H1 (cell line): Measurements from ENCODE around the gene TP53RK. TPM values are rescaled to one million over a fixed set of nuclear protein-coding genes. Genes with fewer than 3 reads are reported as not detected.

Experiments used
- CTCF ChIA-PET: fragments of 300-600 bp; sonication (Branson Sonifier 250); formaldehyde crosslinking; loops from one replicate; lab custom pipeline; 2021; ENCODE audit not compliant: partially characterized antibody; lab: Charles Lee
- POLR2A ChIA-PET: fragments of 300-600 bp; sonication (Branson Sonifier 250); formaldehyde crosslinking; loops from one replicate; lab custom pipeline; 2021; ENCODE audit warnings: inconsistent platforms; ENCODE audit not compliant: partially characterized antibody; lab: Charles Lee
- DNase-seq, 2 experiments: peaks; one replicate each; pipeline versions ENCODE4 v3.0.0 to v3.0.0-alpha.2; 2010 to 2022; ENCODE audit warnings: low spot score in 2 of 2, low read depth in 1 of 2, mixed read lengths in 1 of 2
- FAIRE-seq: peaks from 2 replicates; lab custom pipeline; 2011; peaks lifted over from hg19 to GRCh38; lab: Jason Lieb, UNC
- H2AFZ ChIP-seq: 2 replicates; pipeline ENCODE4 v1.8.1; 2012; ENCODE audit warnings: low read length, inconsistent platforms
- H2AK5ac ChIP-seq: 2 replicates; pipeline ENCODE4 v1.6.1; 2013; ENCODE audit warnings: low read depth, low read length
- H2BK120ac ChIP-seq: replicated peaks from 2 replicates; pipeline ENCODE3; 2013; ENCODE audit warnings: low read depth, low read length, inconsistent platforms
- H2BK12ac ChIP-seq: 2 replicates; pipeline ENCODE4 v1.6.1; 2013; ENCODE audit warnings: low read depth, low read length
- H2BK15ac ChIP-seq: 2 replicates; pipeline ENCODE4 v1.6.1; 2013; ENCODE audit warnings: low read length
- H2BK20ac ChIP-seq: 2 replicates; pipeline ENCODE4 v1.6.1; 2013; ENCODE audit warnings: low read length
- H2BK5ac ChIP-seq: 2 replicates; pipeline ENCODE4 v1.6.1; 2013; ENCODE audit warnings: low read depth, low read length
- H3K14ac ChIP-seq: 2 replicates; pipeline ENCODE4 v1.6.1; 2013; ENCODE audit warnings: inconsistent platforms; ENCODE audit not compliant: insufficient read length
- H3K18ac ChIP-seq: 2 replicates; pipeline ENCODE4 v1.6.1; 2013; ENCODE audit warnings: low read length; ENCODE audit errors: extremely low read depth
- H3K23ac ChIP-seq: 2 replicates; pipeline ENCODE4 v1.6.1; 2013; ENCODE audit warnings: inconsistent platforms; ENCODE audit not compliant: insufficient read length
- H3K23me2 ChIP-seq: 2 replicates; pipeline ENCODE4 v1.6.1; 2013; ENCODE audit warnings: low read depth, low read length
- H3K27ac ChIP-seq: 2 replicates; pipeline ENCODE4 v1.6.1; 2011; ENCODE audit warnings: low read depth, low read length, inconsistent platforms
- H3K27me3 ChIP-seq, 4 experiments: replicated peaks in 1 of 4; 1 replicate in 1 of 4; 2 replicates in 3 of 4; pipeline versions ENCODE4 v1.6.1 to v1.8.1; 2011 to 2013; ENCODE audit warnings: low read length in 3 of 4, mild to moderate bottlenecking in 3 of 4, inconsistent platforms in 2 of 4, mixed read lengths in 2 of 4, moderate library complexity in 1 of 4; ENCODE audit not compliant: control insufficient read depth in 3 of 4, insufficient read depth in 3 of 4; ENCODE audit errors: extremely low read depth in 1 of 4
- H3K36me3 ChIP-seq, 4 experiments: 2 replicates each; pipeline versions ENCODE4 v1.6.1 to v1.8.1; 2011 to 2013; ENCODE audit warnings: mild to moderate bottlenecking in 4 of 4, low read length in 3 of 4, moderate library complexity in 2 of 4, control low read depth in 1 of 4, inconsistent platforms in 1 of 4; ENCODE audit not compliant: insufficient read depth in 4 of 4, control insufficient read depth in 2 of 4
- H3K4ac ChIP-seq: replicated peaks from 2 replicates; pipeline ENCODE3; 2013; ENCODE audit warnings: low read length, low read depth, mixed read lengths, inconsistent platforms; ENCODE audit not compliant: insufficient read length
- H3K4me1 ChIP-seq, 4 experiments: replicated peaks in 1 of 4; 1 replicate in 1 of 4; 2 replicates in 3 of 4; pipeline versions ENCODE4 v1.6.1 to v1.8.1; 2011 to 2013; ENCODE audit warnings: low read length in 3 of 4, inconsistent platforms in 2 of 4, mixed read lengths in 1 of 4; ENCODE audit not compliant: insufficient read depth in 4 of 4, control insufficient read depth in 3 of 4
- H3K4me2 ChIP-seq, 2 experiments: 2 replicates each; pipeline versions ENCODE4 v1.6.1 to v1.8.1; 2011 to 2013; ENCODE audit warnings: low read depth in 2 of 2, low read length in 2 of 2, control low read depth in 1 of 2, inconsistent platforms in 1 of 2, mild to moderate bottlenecking in 1 of 2; ENCODE audit not compliant: insufficient read depth in 1 of 2
- H3K4me3 ChIP-seq, 4 experiments: fragments of 200-600, 300-600 bp in 1 of 4; sonication (generic), shearing (Covaris generic), sonication (Bioruptor Twin) in 1 of 4; 2 replicates each; pipeline versions ENCODE4 v1.5.1 to v1.8.1; 2011 to 2016; ENCODE audit warnings: low read length in 4 of 4, low read depth in 3 of 4, control low read depth in 2 of 4, inconsistent platforms in 2 of 4, mild to moderate bottlenecking in 2 of 4, mixed read lengths in 1 of 4, moderate library complexity in 1 of 4; ENCODE audit not compliant: insufficient read depth in 2 of 4; ENCODE audit errors: extremely low read depth in 1 of 4
- H3K56ac ChIP-seq: replicated peaks from 2 replicates; pipeline ENCODE3; 2013; ENCODE audit warnings: low read depth, mild to moderate bottlenecking, mixed read lengths, low read length, inconsistent platforms; ENCODE audit not compliant: insufficient read length
- H3K79me1 ChIP-seq: 2 replicates; pipeline ENCODE4 v1.6.1; 2013; ENCODE audit warnings: low read depth, low read length, control low read depth
- H3K79me2 ChIP-seq, 2 experiments: 2 replicates each; pipeline versions ENCODE4 v1.6.1 to v1.8.1; 2012 to 2013; ENCODE audit warnings: low read length in 2 of 2, mild to moderate bottlenecking in 2 of 2, inconsistent platforms in 1 of 2; ENCODE audit not compliant: insufficient read depth in 2 of 2, control insufficient read depth in 1 of 2
- H3K9ac ChIP-seq, 4 experiments: replicated peaks in 1 of 4; 1 replicate in 1 of 4; 2 replicates in 3 of 4; pipeline versions ENCODE4 v1.6.1 to v1.8.1; 2011 to 2013; ENCODE audit warnings: low read depth in 3 of 4, low read length in 3 of 4, control low read depth in 2 of 4, mild to moderate bottlenecking in 2 of 4, moderate library complexity in 2 of 4, inconsistent platforms in 1 of 4; ENCODE audit errors: extremely low read depth in 1 of 4
- H3K9me3 ChIP-seq, 2 experiments: 2 replicates each; pipeline versions ENCODE4 v1.6.1 to v1.8.1; 2012 to 2013; ENCODE audit warnings: mild to moderate bottlenecking in 2 of 2, moderate library complexity in 2 of 2, control low read depth in 1 of 2, inconsistent platforms in 1 of 2, low read depth in 1 of 2, low read length in 1 of 2, mixed read lengths in 1 of 2; ENCODE audit not compliant: insufficient read depth in 2 of 2
- H4K20me1 ChIP-seq, 2 experiments: replicated peaks in 1 of 2; 2 replicates each; pipeline versions ENCODE3 to v1.8.1; 2011 to 2013; ENCODE audit warnings: inconsistent platforms in 2 of 2, low read length in 2 of 2, mild to moderate bottlenecking in 1 of 2; ENCODE audit not compliant: insufficient read depth in 2 of 2, control insufficient read depth in 1 of 2
- H4K5ac ChIP-seq: 2 replicates; pipeline ENCODE4 v1.6.1; 2013; ENCODE audit warnings: low read length, low read depth, mixed read lengths, inconsistent platforms; ENCODE audit not compliant: insufficient read length
- H4K8ac ChIP-seq: 2 replicates; pipeline ENCODE4 v1.8.0; 2013; ENCODE audit warnings: mild to moderate bottlenecking, moderate library complexity, low read length, inconsistent platforms; ENCODE audit not compliant: insufficient read depth; ENCODE audit errors: extremely low read depth
- H4K91ac ChIP-seq: replicated peaks from 2 replicates; pipeline ENCODE3; 2013; ENCODE audit warnings: low read length, mixed read lengths, inconsistent platforms; ENCODE audit not compliant: insufficient read length
- EZH2 ChIP-seq: fragments of 200-600 bp; sonication (generic); IDR thresholded peaks from 2 replicates; pipeline ENCODE4 v1.7.1; 2012; ENCODE audit warnings: low read depth, mild to moderate bottlenecking, moderate library complexity, low read length, inconsistent platforms; ENCODE audit not compliant: severe bottlenecking
- KDM5A ChIP-seq: fragments of 200-600 bp; IDR thresholded peaks from 2 replicates; pipeline ENCODE4 v1.7.1; 2012; ENCODE audit warnings: mild to moderate bottlenecking, low read length, inconsistent platforms, mixed read lengths
- SIRT6 ChIP-seq: IDR thresholded peaks from one replicate; pipeline ENCODE4 v1.7.1; 2012; ENCODE audit warnings: low read length, inconsistent platforms
- SP2 ChIP-seq: IDR thresholded peaks from 2 replicates; pipeline ENCODE4 v1.6.1; 2012; ENCODE audit warnings: mild to moderate bottlenecking, low read length, inconsistent platforms
- SRF ChIP-seq: IDR thresholded peaks from 2 replicates; pipeline ENCODE4 v1.6.1; 2011; ENCODE audit warnings: mild to moderate bottlenecking, low read depth, low read length, moderate library complexity
- TAF1 ChIP-seq: IDR thresholded peaks from 2 replicates; pipeline ENCODE4 v1.6.1; 2011; ENCODE audit warnings: mild to moderate bottlenecking, low read depth, low read length
- TCF12 ChIP-seq: IDR thresholded peaks from 2 replicates; pipeline ENCODE4 v1.6.1; 2011; ENCODE audit warnings: low read depth, mild to moderate bottlenecking, low read length
- WGBS, 2 experiments: shearing (Covaris generic) in 1 of 2; methylation state at CpG; one replicate each; pipeline versions ENCODE4 v1.1.6 to v1.1.7; 2013 to 2015; ENCODE audit warnings: low lambda C conversion rate in 2 of 2, mixed read lengths in 2 of 2, inconsistent platforms in 1 of 2, low coverage in 1 of 2, missing lambda C conversion rate in 1 of 2; ENCODE audit not compliant: insufficient replicate concordance in 2 of 2, insufficient coverage in 1 of 2, insufficient read length in 1 of 2; ENCODE audit errors: extremely low coverage in 1 of 2, missing lambda C conversion rate in 1 of 2; 5-methylcytosine and 5-hydroxymethylcytosine counted together
- polyA plus RNA-seq, 7 experiments: library from polyadenylated mRNA; depleted of rRNA in 3 of 7; stranded (reverse) in 5 of 7; unstranded in 2 of 7; fragments of >200 nt in 5 of 7; fragments of 200-250 nt in 2 of 7; gene quantifications; 1 replicate in 5 of 7; 2 replicates in 1 of 7; 4 replicates in 1 of 7; pipeline versions ENCODE4 v1.2.1 to v1.2.3, GENCODE V29; 2011 to 2013; ENCODE audit warnings: missing spikeins in 2 of 7, mixed read lengths in 2 of 7
- total RNA-seq: library from RNA; stranded (reverse); fragmentation: NEBNext Ultra II Directional; extraction: Animal tissue kit (Norgen Biotek cat#: 25700); gene quantifications from 2 replicates; pipeline ENCODE4 v1.2.1, GENCODE V29; 2021

Gene TP53RK
- total and polyA plus RNA-seq, 2 of the 8 experiments (the other 6 are each of a cell fraction or from before 2014, with no cell fraction given): 8.5 to 16.3 TPM

DNA sequence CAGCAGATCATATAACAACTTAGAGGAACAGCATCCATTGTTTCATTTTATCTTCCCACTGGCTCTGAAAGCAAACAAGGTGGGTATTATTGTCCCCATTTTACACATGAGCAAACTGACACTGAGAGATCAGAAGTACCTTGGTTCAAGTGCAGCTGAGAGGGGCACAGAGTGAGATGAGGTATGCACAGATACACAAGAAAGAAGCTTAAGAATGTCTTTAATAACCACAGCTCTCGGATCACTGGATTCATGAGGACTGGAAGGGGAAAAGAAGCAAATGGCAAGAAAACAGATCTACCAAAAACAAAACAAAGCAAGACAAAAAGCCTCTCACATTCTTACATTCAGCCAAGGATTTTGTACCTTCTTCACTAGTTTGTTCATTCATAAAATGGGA lies 30.8 kb upstream of the TP53RK start:
- no peak overlapping the region for H3K14ac ChIP-seq
- DNase-seq (no peak), FAIRE-seq (no peak)
- no peak overlapping the region for H3K18ac ChIP-seq
- no peak overlapping the region for H2BK5ac ChIP-seq
- WGBS, 2 experiments: 75% methylated on average over 1 of the region's 1 CpG; no CpG with 5 or more reads in 1 of the 2 experiments
- no peak overlapping the region for H3K4me2 ChIP-seq
- no peak overlapping the region for H4K5ac ChIP-seq
- H3K27ac ChIP-seq: no peak overlapping the region
- peaks cover 2% of the 10 kb centered on the region; the same call in 1 of the 2 replicates for H3K79me1 ChIP-seq
- CTCF ChIA-PET: interaction anchor here (0.6 to 3.0 kb wide), 5 partner anchors 11 to 232 kb away, joined by 3 to 9 read pairs (median 3); no protein-coding TSS in a partner anchor
- peaks cover 10% of the 10 kb centered on the region in 2 experiments; a peak in 2 of 4 replicates for H3K9me3 ChIP-seq
- H4K8ac ChIP-seq: no peak overlapping the region
- peaks cover 0 to 2% (median 0%) of the 10 kb centered on the region in 4 experiments; a peak in 2 of 7 replicates for H3K4me1 ChIP-seq
- H3K9ac ChIP-seq: no peak overlapping the region
- H3K27me3 ChIP-seq: no peaks in the 10 kb centered on the region; a peak in 1 of 7 replicates
- H3K79me2 ChIP-seq: no peaks in the 10 kb centered on the region
- POLR2A ChIA-PET: interaction anchor here (0.8 to 1.5 kb wide), 3 partner anchors 8 to 9 kb away, joined by 3 read pairs; no protein-coding TSS in a partner anchor
- no peak overlapping the region for H2BK120ac ChIP-seq
- H2BK20ac ChIP-seq: no peak overlapping the region
- no peak overlapping the region for H2AFZ ChIP-seq
- no peak overlapping the region for H2BK12ac ChIP-seq
- H3K4ac ChIP-seq: no peak overlapping the region
- H2AK5ac ChIP-seq: no peak overlapping the region
- H4K20me1 ChIP-seq: peaks cover 0 to 4% of the 10 kb centered on the region in 2 experiments
- no peak overlapping the region for H3K4me3 ChIP-seq
- no peak overlapping the region for H3K56ac ChIP-seq
- no peak overlapping the region for H3K23ac ChIP-seq
- no peak overlapping the region for H4K91ac ChIP-seq
- H2BK15ac ChIP-seq: no peak overlapping the region
- peaks cover 0 to 12% (median 5%) of the 10 kb centered on the region in 4 experiments; a peak in 3 of 8 replicates for H3K36me3 ChIP-seq
- peaks cover 8% of the 10 kb centered on the region; the same call in 1 of the 2 replicates for H3K23me2 ChIP-seq
- TF ChIP-seq TCF12 (no peak), EZH2 (no peak), SIRT6 (no peak), SP2 (no peak), KDM5A (no peak), TAF1 (no peak), SRF (no peak)
